ENCODE measurements around the gene HAND2.
A peak's percentile ranks its signal among the peaks of the same experiment; 100 is the strongest.

HAND2 gene

GRCh38 chr4:173498023-173498422 lies 32.0 kb downstream of the HAND2 start:
- DNase-seq (ENCODE audit: low spot score): no peak
- TF ChIP-seq CTCF (IDR thresholded peaks at IDR 0.05; ENCODE audit: extremely low read depth, missing control alignments): no peak

- peak; percentile 60 for TF ChIP-seq CTCF (IDR thresholded peaks at IDR 0.05; ENCODE audit: extremely low read depth, missing control alignments)
- DNase-seq (ENCODE audit: low spot score): peak; percentile 83
These were observed 35.7 kb downstream of the HAND2 start for GRCh38 chr4:173494013-173494970.

GRCh38 chr4:173493041-173493440 lies 37.0 kb downstream of the HAND2 start:
- no peak for DNase-seq (ENCODE audit: low spot score)
- TF ChIP-seq CTCF (IDR thresholded peaks at IDR 0.05; ENCODE audit: extremely low read depth, missing control alignments): no peak

GRCh38 chr4:173492315-173492714 lies 37.7 kb downstream of the HAND2 start:
- no peak for DNase-seq (ENCODE audit: low spot score)
- TF ChIP-seq CTCF (IDR thresholded peaks at IDR 0.05; ENCODE audit: extremely low read depth, missing control alignments): no peak

GRCh38 chr4:173490817-173491528 lies 39.1 kb downstream of the HAND2 start:
- DNase-seq (ENCODE audit: low spot score): no peak
- no peak for TF ChIP-seq CTCF (IDR thresholded peaks at IDR 0.05; ENCODE audit: extremely low read depth, missing control alignments)

- DNase-seq (ENCODE audit: low spot score): no peak
- no peak for TF ChIP-seq CTCF (IDR thresholded peaks at IDR 0.05; ENCODE audit: extremely low read depth, missing control alignments)
These were observed 39.8 kb downstream of the HAND2 start for GRCh38 chr4:173490256-173490655.

- no peak for DNase-seq (ENCODE audit: low spot score)
- no peak for TF ChIP-seq CTCF (IDR thresholded peaks at IDR 0.05; ENCODE audit: extremely low read depth, missing control alignments)
These were observed 40.5 kb downstream of the HAND2 start for GRCh38 chr4:173489514-173489913.
